GM18517 (cell line): ENCODE measurements around the gene ST13.
"Not testable (repeated sequence)": the region's sequence is repeated elsewhere in the genome, so short reads cannot be mapped to it uniquely, and the experiment has no call there.

ENCODE experiments used
- ATAC-seq: cut with Tn5 transposase; IDR thresholded peaks from one replicate; pipeline ENCODE4 v1.9.1; 2021; ENCODE audit warnings: mild to moderate bottlenecking, moderate library complexity; ENCODE audit not compliant: unreplicated experiment

The ST13 gene

GRCh38 chr22:40791241-40791640 is 65.2 kb downstream of the ST13 start:
- ATAC-seq = no peak

GRCh38 chr22:40789131-40789530 is 67.3 kb downstream of the ST13 start:
- ATAC-seq = no peak

- ATAC-seq = no peak
Observed at GRCh38 chr22:40782521-40782920, 73.9 kb downstream of the ST13 start.

- ATAC-seq = not testable (repeated sequence)
Observed at GRCh38 chr22:40781749-40782148, 74.7 kb downstream of the ST13 start.
